ENCODE data around the gene MRPL54.

MRPL54 gene

GRCh38 chr19:3771906-3772455 is 9.5 kb downstream of the MRPL54 start, which contains the start of gene RAX2:
Gene RAX2 (minus strand): TSS chr19:3772228. CDS start chr19:3771742, 486 bp downstream.
- Histone ChIP-seq H3K27me3 (peaks cover 0 to 12% of the 10 kb centered on the region in 2 donors), H3K9me3 (no peaks in the 10 kb centered on the region), H3K27ac (no peak within 1 kb of the TSS), H3K36me3 (peaks cover 11 to 33% (median 15%) of the 10 kb centered on the region in 3 donors), H3K4me1 (no peaks in the 10 kb centered on the region), H3K4me3 (no peak within 1 kb of the TSS)
- intact Hi-C loops (cut with DNase I; ENCODE audit: low total_unique reads) = no loop called here
- no peak for DNase-seq
- no peak for TF ChIP-seq CTCF (IDR thresholded peaks at IDR 0.05)

GRCh38 chr19:3773814-3774515 is 11.5 kb downstream of the MRPL54 start:
- Histone ChIP-seq H3K9me3 (no peaks in the 10 kb centered on the region), H3K27ac (no peak overlapping the region), H3K27me3 (peaks cover 0 to 29% of the 10 kb centered on the region in 2 donors), H3K4me3 (no peak overlapping the region), H3K4me1 (no peaks in the 10 kb centered on the region), H3K36me3 (peaks cover 0 to 13% (median 0%) of the 10 kb centered on the region in 3 donors)
- TF ChIP-seq CTCF (IDR thresholded peaks at IDR 0.05) = no peak
- DNase-seq = no peak
- intact Hi-C loops (cut with DNase I; ENCODE audit: low total_unique reads) = no loop called here

DNA sequence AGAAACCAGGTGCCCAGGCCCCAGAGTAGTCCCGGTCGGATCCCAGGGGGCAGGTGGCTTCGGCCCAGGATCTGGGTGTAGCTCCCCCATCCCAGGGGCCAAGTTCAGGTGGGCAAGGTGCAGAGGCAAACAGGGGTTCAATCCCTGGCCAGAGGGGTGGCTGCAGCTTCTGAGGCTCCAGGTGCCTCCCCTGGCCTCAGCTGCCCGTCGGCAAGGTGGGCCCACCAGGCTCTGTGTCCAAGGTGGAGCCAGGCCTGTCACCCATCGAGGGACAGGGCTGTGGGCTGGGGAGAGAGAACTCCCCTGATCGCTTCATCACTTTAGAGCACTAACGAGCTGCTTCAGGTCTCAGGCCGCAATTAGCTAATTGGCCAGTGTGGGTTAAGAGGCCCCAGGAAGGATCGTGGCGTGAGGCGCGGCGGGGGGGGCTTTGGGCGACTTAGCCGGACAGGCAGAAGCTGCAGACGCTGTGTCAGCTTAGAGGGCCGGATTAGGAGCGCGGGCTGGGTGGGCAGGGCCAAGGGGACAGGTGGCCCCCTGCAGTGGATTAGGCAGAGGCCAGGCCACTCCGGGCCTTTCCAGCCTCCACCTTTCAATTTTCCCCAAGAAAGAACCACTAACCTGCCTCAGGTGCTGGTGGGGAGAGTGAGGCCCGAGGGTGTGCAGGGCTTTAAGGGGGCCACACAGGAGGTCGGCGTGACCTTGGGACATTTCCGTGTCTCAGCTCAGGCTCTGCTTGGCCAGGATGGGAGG is 12.3 kb downstream of the MRPL54 start:
- Histone ChIP-seq H3K9me3 (no peaks in the 10 kb centered on the region), H3K36me3 (peaks cover 0 to 5% (median 0%) of the 10 kb centered on the region in 3 donors), H3K27me3 (peaks cover 0 to 34% of the 10 kb centered on the region in 2 donors)

GRCh38 chr19:3775374-3775711 is 12.9 kb downstream of the MRPL54 start:
- Histone ChIP-seq H3K4me3 (no peak overlapping the region), H3K27me3 (peaks cover 0 to 34% of the 10 kb centered on the region in 2 donors), H3K4me1 (no peaks in the 10 kb centered on the region), H3K9me3 (peaks cover 0 to 2% (median 0%) of the 10 kb centered on the region in 3 donors), H3K27ac (no peak overlapping the region), H3K36me3 (no peaks in the 10 kb centered on the region)
- no peak for TF ChIP-seq CTCF (IDR thresholded peaks at IDR 0.05)
- DNase-seq = no peak
- intact Hi-C loops (cut with DNase I; ENCODE audit: low total_unique reads) = no loop called here

More for the DNA sequence above, 12.3 kb downstream of the MRPL54 start:
- intact Hi-C loops (cut with DNase I; ENCODE audit: low total_unique reads) = no loop called here
- Histone ChIP-seq H3K4me3 (no peak overlapping the region), H3K27ac (no peak overlapping the region), H3K4me1 (no peaks in the 10 kb centered on the region)
- DNase-seq = peak in 1 of 2 donors; percentile 56
- no peak for TF ChIP-seq CTCF (IDR thresholded peaks at IDR 0.05)

GRCh38 chr19:3775831-3776230 is 13.3 kb downstream of the MRPL54 start:
- intact Hi-C loops (cut with DNase I; ENCODE audit: low total_unique reads) = no loop called here
- no peak for DNase-seq
- Histone ChIP-seq H3K9me3 (peaks cover 0 to 7% (median 2%) of the 10 kb centered on the region in 3 donors), H3K4me3 (no peak overlapping the region), H3K36me3 (no peaks in the 10 kb centered on the region), H3K27me3 (peaks cover 0 to 34% of the 10 kb centered on the region in 2 donors), H3K27ac (no peak overlapping the region), H3K4me1 (no peaks in the 10 kb centered on the region)
- TF ChIP-seq CTCF (IDR thresholded peaks at IDR 0.05) = no peak

Data from tibial artery (tissue), 4 donors.